ENCODE data around the gene P2RY6.

Gene P2RY6

DNA sequence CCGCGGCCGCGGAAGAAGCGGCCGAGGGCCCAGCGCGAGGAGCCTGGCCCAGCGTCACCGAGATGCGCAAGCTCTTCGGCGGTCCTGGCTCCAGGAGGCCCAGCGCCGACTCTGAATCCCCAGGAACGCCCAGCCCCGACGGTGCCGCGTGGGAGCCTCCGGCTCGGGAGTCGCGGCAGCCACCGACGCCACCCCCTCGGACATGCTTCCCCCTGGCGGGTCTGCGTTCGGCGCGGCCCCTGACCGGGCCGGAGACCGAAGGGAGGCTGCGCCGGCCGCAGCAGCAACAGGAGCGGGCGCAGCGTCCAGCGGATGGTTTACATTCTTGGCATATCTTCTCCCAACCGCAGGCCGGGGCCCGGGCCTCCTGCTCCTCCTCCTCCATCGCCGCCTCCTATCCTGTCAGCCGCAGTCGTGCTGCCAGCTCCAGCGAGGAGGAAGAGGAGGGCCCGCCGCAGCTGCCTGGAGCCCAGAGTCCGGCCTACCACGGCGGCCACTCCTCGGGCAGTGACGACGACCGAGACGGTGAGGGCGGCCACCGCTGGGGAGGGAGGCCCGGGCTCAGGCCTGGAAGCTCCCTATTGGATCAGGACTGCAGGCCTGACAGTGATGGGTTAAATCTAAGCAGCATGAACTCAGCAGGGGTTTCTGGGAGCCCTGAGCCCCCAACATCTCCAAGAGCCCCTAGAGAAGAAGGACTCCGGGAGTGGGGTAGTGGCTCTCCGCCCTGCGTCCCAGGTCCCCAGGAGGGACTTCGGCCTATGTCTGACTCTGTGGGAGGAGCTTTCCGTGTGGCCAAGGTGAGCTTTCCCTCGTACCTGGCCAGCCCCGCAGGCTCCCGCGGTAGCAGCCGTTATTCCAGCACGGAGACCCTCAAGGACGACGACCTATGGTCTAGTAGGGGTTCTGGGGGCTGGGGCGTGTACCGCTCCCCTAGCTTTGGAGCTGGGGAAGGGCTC is 37.1 kb downstream of the P2RY6 start:
- Histone ChIP-seq H3K4me1 (ENCODE audit: control insufficient read depth in 1 of 2, insufficient read depth in 2 of 2, low read length in 2 of 2) (peaks cover 13 to 18% of the 10 kb centered on the region in 2 donors), H3K9ac (ENCODE audit: low read depth in 1 of 2, low read length in 2 of 2) (peak overlapping the region; percentile 32 to 65)

DNA sequence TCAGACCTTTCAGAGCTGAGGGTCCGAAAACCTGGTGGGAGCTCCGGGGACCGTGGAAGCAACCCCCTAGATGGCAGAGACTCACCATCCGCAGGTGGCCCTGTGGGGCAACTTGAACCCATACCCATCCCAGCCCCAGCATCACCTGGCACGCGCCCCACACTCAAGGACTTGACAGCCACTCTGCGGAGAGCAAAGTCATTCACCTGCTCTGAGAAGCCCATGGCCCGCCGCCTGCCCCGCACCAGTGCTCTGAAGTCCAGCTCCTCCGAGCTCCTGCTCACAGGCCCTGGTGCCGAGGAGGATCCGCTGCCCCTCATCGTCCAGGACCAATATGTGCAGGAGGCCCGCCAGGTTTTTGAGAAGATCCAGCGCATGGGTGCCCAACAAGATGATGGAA is 37.9 kb downstream of the P2RY6 start:
- Histone ChIP-seq H3K27ac (ENCODE audit: low read depth, low read length) (peak overlapping the region; percentile 89), H3K36me3 (ENCODE audit: control insufficient read depth in 1 of 2, insufficient read depth in 2 of 2, low read length in 2 of 2) (no peaks in the 10 kb centered on the region), H3K9ac (ENCODE audit: low read depth in 1 of 2, low read length in 2 of 2) (peak overlapping the region; percentile 32 to 65), H3K27me3 (ENCODE audit: control insufficient read depth in 1 of 2, insufficient read depth in 2 of 2, low read length in 2 of 2) (peaks cover 3 to 4% of the 10 kb centered on the region in 2 donors), H3K4me1 (ENCODE audit: control insufficient read depth in 1 of 2, insufficient read depth in 2 of 2, low read length in 2 of 2) (peaks cover 17 to 23% of the 10 kb centered on the region in 2 donors), H3K9me3 (ENCODE audit: control insufficient read depth in 1 of 2, low read length in 2 of 2) (no peaks in the 10 kb centered on the region), H3K4me3 (ENCODE audit: low read depth in 1 of 2, low read length in 2 of 2) (peak overlapping the region; percentile 37 to 57)

More for the DNA sequence above, 37.1 kb downstream of the P2RY6 start:
- Histone ChIP-seq H3K9me3 (ENCODE audit: control insufficient read depth in 1 of 2, low read length in 2 of 2) (no peaks in the 10 kb centered on the region), H3K27ac (ENCODE audit: low read depth, low read length) (peak overlapping the region; percentile 89), H3K36me3 (ENCODE audit: control insufficient read depth in 1 of 2, insufficient read depth in 2 of 2, low read length in 2 of 2) (no peaks in the 10 kb centered on the region), H3K27me3 (ENCODE audit: control insufficient read depth in 1 of 2, insufficient read depth in 2 of 2, low read length in 2 of 2) (peaks cover 3 to 4% of the 10 kb centered on the region in 2 donors), H3K4me3 (ENCODE audit: low read depth in 1 of 2, low read length in 2 of 2) (peak overlapping the region; percentile 60 to 76)

DNA sequence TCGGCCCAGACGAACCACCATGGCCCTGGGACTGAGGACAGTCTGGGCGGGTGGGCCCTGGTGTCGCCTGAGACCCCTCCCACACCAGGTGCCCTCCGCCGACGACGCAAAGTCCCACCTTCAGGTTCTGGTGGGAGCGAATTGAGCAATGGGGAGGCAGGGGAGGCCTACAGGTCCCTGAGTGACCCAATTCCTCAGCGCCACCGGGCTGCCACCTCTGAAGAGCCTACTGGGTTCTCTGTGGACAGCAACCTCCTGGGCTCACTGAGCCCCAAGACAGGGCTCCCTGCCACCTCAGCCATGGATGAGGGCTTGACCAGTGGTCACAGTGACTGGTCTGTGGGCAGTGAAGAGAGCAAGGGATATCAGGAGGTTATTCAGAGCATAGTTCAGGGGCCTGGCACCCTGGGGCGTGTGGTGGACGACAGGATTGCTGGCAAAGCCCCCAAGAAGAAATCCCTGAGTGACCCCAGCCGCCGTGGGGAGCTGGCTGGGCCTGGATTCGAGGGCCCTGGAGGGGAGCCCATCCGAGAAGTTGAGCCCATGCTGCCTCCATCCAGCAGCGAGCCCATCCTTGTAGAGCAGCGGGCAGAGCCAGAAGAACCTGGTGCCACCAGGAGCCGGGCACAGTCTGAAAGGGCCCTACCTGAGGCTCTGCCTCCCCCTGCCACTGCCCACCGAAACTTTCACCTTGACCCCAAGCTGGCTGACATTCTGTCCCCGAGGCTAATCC is 38.7 kb downstream of the P2RY6 start:
- peak overlapping the region; percentile 10 to 29 for H3K4me3 ChIP-seq (ENCODE audit: low read depth in 1 of 2, low read length in 2 of 2)
- H3K9me3 ChIP-seq (ENCODE audit: control insufficient read depth in 1 of 2, low read length in 2 of 2), result no peaks in the 10 kb centered on the region
- peaks cover 17 to 23% of the 10 kb centered on the region in 2 donors for H3K4me1 ChIP-seq (ENCODE audit: control insufficient read depth in 1 of 2, insufficient read depth in 2 of 2, low read length in 2 of 2)
- peak overlapping the region in 1 of 2 donors; percentile 6 for H3K9ac ChIP-seq (ENCODE audit: low read depth in 1 of 2, low read length in 2 of 2)
- peak overlapping the region; percentile 5 for H3K27ac ChIP-seq (ENCODE audit: low read depth, low read length)
- no peaks in the 10 kb centered on the region for H3K36me3 ChIP-seq (ENCODE audit: control insufficient read depth in 1 of 2, insufficient read depth in 2 of 2, low read length in 2 of 2)
- H3K27me3 ChIP-seq (ENCODE audit: control insufficient read depth in 1 of 2, insufficient read depth in 2 of 2, low read length in 2 of 2), result peaks cover 3 to 4% of the 10 kb centered on the region in 2 donors

DNA sequence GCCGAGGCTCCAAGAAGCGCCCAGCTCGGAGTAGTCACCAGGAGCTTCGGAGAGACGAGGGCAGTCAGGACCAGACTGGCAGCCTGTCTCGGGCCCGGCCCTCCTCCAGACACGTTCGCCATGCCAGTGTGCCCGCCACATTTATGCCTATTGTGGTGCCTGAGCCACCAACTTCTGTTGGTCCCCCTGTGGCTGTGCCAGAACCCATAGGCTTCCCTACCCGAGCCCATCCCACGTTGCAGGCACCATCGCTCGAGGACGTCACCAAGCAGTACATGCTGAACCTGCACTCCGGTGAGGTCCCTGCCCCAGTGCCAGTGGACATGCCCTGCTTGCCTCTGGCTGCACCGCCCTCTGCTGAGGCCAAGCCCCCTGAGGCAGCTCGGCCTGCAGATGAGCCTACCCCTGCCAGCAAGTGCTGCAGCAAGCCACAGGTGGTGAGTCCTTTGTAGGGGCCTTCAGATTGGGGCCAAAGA is 39.3 kb downstream of the P2RY6 start:
- Histone ChIP-seq H3K4me1 (ENCODE audit: control insufficient read depth in 1 of 2, insufficient read depth in 2 of 2, low read length in 2 of 2) (peaks cover 16 to 22% of the 10 kb centered on the region in 2 donors), H3K27me3 (ENCODE audit: control insufficient read depth in 1 of 2, insufficient read depth in 2 of 2, low read length in 2 of 2) (peaks cover 2 to 4% of the 10 kb centered on the region in 2 donors), H3K9me3 (ENCODE audit: control insufficient read depth in 1 of 2, low read length in 2 of 2) (no peaks in the 10 kb centered on the region), H3K4me3 (ENCODE audit: low read depth in 1 of 2, low read length in 2 of 2) (peak overlapping the region; percentile 29 to 36), H3K9ac (ENCODE audit: low read depth in 1 of 2, low read length in 2 of 2) (peak overlapping the region in 1 of 2 donors; percentile 12), H3K36me3 (ENCODE audit: control insufficient read depth in 1 of 2, insufficient read depth in 2 of 2, low read length in 2 of 2) (no peaks in the 10 kb centered on the region), H3K27ac (ENCODE audit: low read depth, low read length) (no peak overlapping the region)

DNA sequence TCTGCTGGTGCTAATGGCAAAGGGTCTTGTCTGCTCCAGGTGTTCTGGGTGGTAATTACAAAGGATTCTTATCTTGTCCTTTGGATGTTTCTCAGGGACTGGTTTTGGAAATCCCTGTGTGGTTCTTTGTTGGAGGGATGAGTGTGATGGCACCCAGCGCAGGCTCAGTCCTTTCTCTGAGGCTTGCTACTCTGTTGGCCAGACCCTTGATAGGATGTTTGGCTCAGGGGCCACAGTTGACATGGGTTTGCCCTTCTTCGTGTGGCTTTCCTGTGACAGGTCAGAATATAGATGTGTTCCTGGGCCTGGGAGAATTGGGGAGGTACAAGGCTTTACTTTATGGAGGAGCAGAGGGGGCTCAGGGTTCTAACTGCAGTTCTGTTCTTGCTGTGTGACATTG is 39.9 kb downstream of the P2RY6 start:
- Histone ChIP-seq H3K9ac (ENCODE audit: low read depth in 1 of 2, low read length in 2 of 2) (peak overlapping the region; percentile 12 to 43), H3K27ac (ENCODE audit: low read depth, low read length) (no peak overlapping the region), H3K4me3 (ENCODE audit: low read depth in 1 of 2, low read length in 2 of 2) (peak overlapping the region; percentile 29 to 36), H3K4me1 (ENCODE audit: control insufficient read depth in 1 of 2, insufficient read depth in 2 of 2, low read length in 2 of 2) (peaks cover 15 to 19% of the 10 kb centered on the region in 2 donors), H3K9me3 (ENCODE audit: control insufficient read depth in 1 of 2, low read length in 2 of 2) (no peaks in the 10 kb centered on the region), H3K36me3 (ENCODE audit: control insufficient read depth in 1 of 2, insufficient read depth in 2 of 2, low read length in 2 of 2) (no peaks in the 10 kb centered on the region), H3K27me3 (ENCODE audit: control insufficient read depth in 1 of 2, insufficient read depth in 2 of 2, low read length in 2 of 2) (peaks cover 0 to 4% of the 10 kb centered on the region in 2 donors)

DNA sequence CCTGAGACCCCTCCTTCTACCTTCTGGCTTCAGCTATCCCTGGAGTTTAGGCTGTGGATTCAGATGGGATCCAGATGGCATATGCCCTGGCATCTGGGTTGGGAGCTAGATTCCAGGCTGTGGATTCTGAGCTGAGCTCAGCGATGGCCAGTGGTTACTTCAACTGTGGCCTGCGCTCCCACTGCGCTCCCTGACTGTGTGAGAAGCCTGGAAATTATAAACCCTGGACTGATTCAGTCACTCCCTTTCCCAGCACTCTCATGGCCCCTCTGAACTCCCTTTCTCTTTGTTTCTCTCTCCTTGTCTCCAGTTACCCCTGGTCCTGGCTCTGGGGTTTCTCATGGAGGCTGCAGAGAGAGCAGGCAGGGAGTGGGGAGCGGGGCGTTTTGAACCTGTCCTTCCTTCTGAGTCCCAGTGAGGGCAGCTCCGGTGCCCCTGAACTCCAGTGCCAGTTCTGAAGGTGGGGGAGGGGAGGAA is 40.8 kb downstream of the P2RY6 start:
- peaks cover 17 to 18% of the 10 kb centered on the region in 2 donors for H3K4me1 ChIP-seq (ENCODE audit: control insufficient read depth in 1 of 2, insufficient read depth in 2 of 2, low read length in 2 of 2)
- no peaks in the 10 kb centered on the region for H3K9me3 ChIP-seq (ENCODE audit: control insufficient read depth in 1 of 2, low read length in 2 of 2)
- H3K27ac ChIP-seq (ENCODE audit: low read depth, low read length), result peak overlapping the region; percentile 3
- peak overlapping the region in 1 of 2 donors; percentile 48 for H3K9ac ChIP-seq (ENCODE audit: low read depth in 1 of 2, low read length in 2 of 2)
- no peaks in the 10 kb centered on the region for H3K36me3 ChIP-seq (ENCODE audit: control insufficient read depth in 1 of 2, insufficient read depth in 2 of 2, low read length in 2 of 2)
- peaks cover 0 to 4% of the 10 kb centered on the region in 2 donors for H3K27me3 ChIP-seq (ENCODE audit: control insufficient read depth in 1 of 2, insufficient read depth in 2 of 2, low read length in 2 of 2)
- peak overlapping the region; percentile 36 to 40 for H3K4me3 ChIP-seq (ENCODE audit: low read depth in 1 of 2, low read length in 2 of 2)

DNA sequence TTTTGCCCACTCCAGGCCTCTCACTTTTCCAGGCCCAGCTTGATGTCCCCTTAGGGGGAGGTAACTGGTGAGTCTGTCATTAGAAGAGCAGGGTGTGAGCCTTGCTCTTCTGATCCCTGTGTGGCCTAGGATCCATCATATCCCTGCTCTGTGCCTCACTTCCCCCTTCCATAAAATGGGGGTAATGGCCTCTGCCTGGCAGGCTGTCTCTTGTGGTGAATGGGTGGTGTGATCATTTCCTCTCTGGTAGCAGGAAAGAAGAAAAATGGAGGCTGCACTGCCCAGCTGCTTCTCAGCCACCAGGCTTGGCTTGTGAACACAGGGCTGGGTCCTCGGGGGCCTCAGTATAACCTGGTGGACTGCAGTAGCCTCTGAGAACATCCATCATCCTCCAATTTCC is 41.5 kb downstream of the P2RY6 start:
- H3K36me3 ChIP-seq (ENCODE audit: control insufficient read depth in 1 of 2, insufficient read depth in 2 of 2, low read length in 2 of 2), result no peaks in the 10 kb centered on the region
- H3K9me3 ChIP-seq (ENCODE audit: control insufficient read depth in 1 of 2, low read length in 2 of 2), result no peaks in the 10 kb centered on the region
- no peak overlapping the region for H3K4me3 ChIP-seq (ENCODE audit: low read depth in 1 of 2, low read length in 2 of 2)
- peaks cover 0 to 4% of the 10 kb centered on the region in 2 donors for H3K27me3 ChIP-seq (ENCODE audit: control insufficient read depth in 1 of 2, insufficient read depth in 2 of 2, low read length in 2 of 2)
- peak overlapping the region; percentile 42 for H3K27ac ChIP-seq (ENCODE audit: low read depth, low read length)
- H3K4me1 ChIP-seq (ENCODE audit: control insufficient read depth in 1 of 2, insufficient read depth in 2 of 2, low read length in 2 of 2), result peaks cover 16 to 18% of the 10 kb centered on the region in 2 donors
- H3K9ac ChIP-seq (ENCODE audit: low read depth in 1 of 2, low read length in 2 of 2), result peak overlapping the region in 1 of 2 donors; percentile 48

DNA sequence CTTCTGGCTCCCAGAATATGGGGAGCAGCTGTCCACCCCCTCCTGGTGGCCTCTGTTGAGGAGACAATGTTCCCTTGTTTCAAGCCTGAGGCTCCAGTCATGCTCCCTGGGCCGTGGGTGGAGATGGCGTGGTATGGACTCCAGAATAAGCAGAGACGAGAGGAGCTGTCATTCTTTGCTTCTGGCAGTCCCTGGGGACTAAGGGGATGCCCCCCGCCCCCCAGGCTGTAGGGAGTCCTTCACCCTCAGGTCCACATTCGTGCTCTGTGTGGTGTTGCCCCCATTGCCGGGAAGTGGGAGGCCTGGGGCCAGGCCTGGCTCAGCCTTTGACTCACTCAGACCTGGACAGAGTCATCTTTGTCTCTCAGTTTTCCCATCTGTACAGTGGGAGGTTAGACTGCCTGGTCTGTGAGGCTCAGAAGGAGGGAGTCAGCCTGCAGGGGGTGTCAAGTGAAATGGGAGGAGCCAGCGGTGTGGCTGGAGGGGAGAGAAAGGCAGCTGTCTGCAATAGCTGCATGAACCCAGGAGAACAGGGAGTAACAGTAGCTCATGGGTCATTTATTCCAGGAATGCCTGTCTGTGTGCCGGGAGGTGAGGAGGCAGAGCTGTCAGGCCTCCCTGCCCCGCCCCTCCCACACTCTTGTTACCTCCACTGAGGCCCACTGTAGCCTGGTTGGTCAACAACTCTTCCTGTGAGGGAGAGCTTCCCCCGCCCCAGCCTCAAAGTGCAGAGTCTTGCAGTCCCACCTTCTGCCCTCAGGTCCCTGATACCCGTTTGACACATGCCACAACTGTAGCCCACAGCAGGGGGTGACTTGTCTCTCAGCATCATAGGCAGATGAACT is 42.2 kb downstream of the P2RY6 start:
- peaks cover 0 to 4% of the 10 kb centered on the region in 2 donors for H3K27me3 ChIP-seq (ENCODE audit: control insufficient read depth in 1 of 2, insufficient read depth in 2 of 2, low read length in 2 of 2)
- peaks cover 16 to 17% of the 10 kb centered on the region in 2 donors for H3K4me1 ChIP-seq (ENCODE audit: control insufficient read depth in 1 of 2, insufficient read depth in 2 of 2, low read length in 2 of 2)
- H3K9me3 ChIP-seq (ENCODE audit: control insufficient read depth in 1 of 2, low read length in 2 of 2), result no peaks in the 10 kb centered on the region
- H3K9ac ChIP-seq (ENCODE audit: low read depth in 1 of 2, low read length in 2 of 2), result peak overlapping the region in 1 of 2 donors; percentile 48
- peak overlapping the region; percentile 44 for H3K27ac ChIP-seq (ENCODE audit: low read depth, low read length)
- no peaks in the 10 kb centered on the region for H3K36me3 ChIP-seq (ENCODE audit: control insufficient read depth in 1 of 2, insufficient read depth in 2 of 2, low read length in 2 of 2)
- no peak overlapping the region for H3K4me3 ChIP-seq (ENCODE audit: low read depth in 1 of 2, low read length in 2 of 2)

DNA sequence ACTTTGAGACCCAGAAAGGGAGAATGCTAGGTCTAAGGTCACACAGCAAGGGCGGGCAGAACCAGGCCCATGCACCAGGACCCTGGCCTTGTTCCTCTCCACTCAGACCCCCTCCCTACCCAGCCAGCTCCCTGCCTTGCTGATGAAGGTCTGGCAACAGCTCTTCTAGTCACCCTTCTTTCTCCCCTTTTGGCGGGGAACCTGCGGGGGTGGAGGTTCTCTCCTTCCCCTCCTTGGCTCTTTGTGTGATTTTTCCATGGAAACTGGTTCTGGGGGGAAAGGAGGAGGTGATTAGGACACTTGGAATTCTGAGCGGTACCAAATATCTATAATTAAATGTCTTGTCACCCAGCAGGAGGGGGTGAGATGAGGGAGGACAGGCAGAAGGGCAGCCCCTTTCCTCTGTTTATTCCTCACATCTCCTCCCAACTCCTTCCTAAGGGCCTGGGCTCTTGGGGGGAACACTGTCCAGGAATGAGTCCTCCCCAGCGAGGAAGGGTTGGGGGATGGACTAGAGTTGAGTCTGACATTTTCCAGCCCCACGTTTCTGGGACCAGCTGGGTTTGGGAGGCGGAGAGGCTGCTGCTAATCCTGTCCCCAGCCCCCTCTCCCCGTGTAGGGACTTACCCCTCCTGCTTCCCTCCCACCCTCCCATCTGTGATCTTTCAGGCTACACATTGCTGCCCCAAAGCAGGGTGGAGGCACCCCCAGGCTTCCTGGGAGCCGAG is 43.3 kb downstream of the P2RY6 start:
- H3K4me1 ChIP-seq (ENCODE audit: control insufficient read depth in 1 of 2, insufficient read depth in 2 of 2, low read length in 2 of 2), result peaks cover 15 to 16% of the 10 kb centered on the region in 2 donors
- no peaks in the 10 kb centered on the region for H3K27me3 ChIP-seq (ENCODE audit: control insufficient read depth in 1 of 2, insufficient read depth in 2 of 2, low read length in 2 of 2)
- no peaks in the 10 kb centered on the region for H3K9me3 ChIP-seq (ENCODE audit: control insufficient read depth in 1 of 2, low read length in 2 of 2)
- H3K27ac ChIP-seq (ENCODE audit: low read depth, low read length), result peak overlapping the region; percentile 70
- no peak overlapping the region for H3K4me3 ChIP-seq (ENCODE audit: low read depth in 1 of 2, low read length in 2 of 2)
- no peak overlapping the region for H3K9ac ChIP-seq (ENCODE audit: low read depth in 1 of 2, low read length in 2 of 2)
- no peaks in the 10 kb centered on the region for H3K36me3 ChIP-seq (ENCODE audit: control insufficient read depth in 1 of 2, insufficient read depth in 2 of 2, low read length in 2 of 2)
